PFSK-1 (cell line): ENCODE results near the gene RANBP17.

Experiments
- FOXP2 ChIP-seq: optimal IDR thresholded peaks from 2 replicates; pipeline ENCODE3; 2011; ENCODE audit warnings: borderline replicate concordance, control low read depth, inconsistent platforms; ENCODE audit not compliant: insufficient read depth; ENCODE audit errors: extremely low read length, extremely low read depth
- POLR2AphosphoS5 ChIP-seq: IDR thresholded peaks from 2 replicates; pipeline ENCODE4 v1.6.1; 2012; ENCODE audit warnings: low read depth, mild to moderate bottlenecking, control low read depth, low read length, moderate library complexity
- REST ChIP-seq, 2 experiments: IDR thresholded peaks; 2 replicates each; pipeline versions ENCODE4 v1.6.1 to v1.8.0; 2011 to 2012; ENCODE audit warnings: low read depth in 2 of 2, low read length in 2 of 2, control low read depth in 1 of 2, inconsistent platforms in 1 of 2, mild to moderate bottlenecking in 1 of 2, moderate library complexity in 1 of 2; ENCODE audit not compliant: insufficient read depth in 1 of 2
- SIN3A ChIP-seq: IDR thresholded peaks from 2 replicates; pipeline ENCODE4 v1.6.1; 2012; ENCODE audit warnings: mild to moderate bottlenecking, low read length, moderate library complexity, borderline replicate concordance; ENCODE audit not compliant: insufficient read depth
- TAF1 ChIP-seq: IDR thresholded peaks from 2 replicates; pipeline ENCODE4 v1.6.1; 2012; ENCODE audit warnings: low read length, control low read depth, borderline replicate concordance; ENCODE audit not compliant: insufficient read depth

DNA sequence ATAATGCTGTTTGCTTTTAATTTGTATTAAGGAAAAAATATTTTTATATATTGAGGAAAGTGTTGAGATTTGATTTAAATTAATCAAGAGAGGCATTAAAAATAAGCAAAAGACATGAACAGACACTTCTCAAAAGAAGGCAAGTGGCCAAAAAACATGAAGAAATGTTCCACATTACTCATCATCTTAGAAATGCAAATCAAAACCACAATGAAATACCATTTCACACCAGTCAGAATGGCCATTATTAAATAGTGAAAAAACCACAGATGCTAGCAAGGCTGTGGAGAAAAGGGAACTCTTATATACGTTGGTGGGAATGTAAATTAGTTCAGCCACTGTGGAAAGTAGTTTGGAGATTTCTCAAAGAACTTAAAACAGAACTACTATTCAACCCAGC lies 45.9 kb downstream of the RANBP17 start:
- no peak for TF ChIP-seq REST (IDR thresholded peaks at IDR 0.05; ENCODE audit: insufficient read depth in 1 of 2, low read depth in 2 of 2, low read length in 2 of 2)
- no peak for TF ChIP-seq SIN3A
- no peak for TF ChIP-seq TAF1
- no peak for TF ChIP-seq POLR2AphosphoS5
- no peak for TF ChIP-seq FOXP2
